ENCODE measurements around the gene CDKN2B-AS1.

Gene CDKN2B-AS1

DNA sequence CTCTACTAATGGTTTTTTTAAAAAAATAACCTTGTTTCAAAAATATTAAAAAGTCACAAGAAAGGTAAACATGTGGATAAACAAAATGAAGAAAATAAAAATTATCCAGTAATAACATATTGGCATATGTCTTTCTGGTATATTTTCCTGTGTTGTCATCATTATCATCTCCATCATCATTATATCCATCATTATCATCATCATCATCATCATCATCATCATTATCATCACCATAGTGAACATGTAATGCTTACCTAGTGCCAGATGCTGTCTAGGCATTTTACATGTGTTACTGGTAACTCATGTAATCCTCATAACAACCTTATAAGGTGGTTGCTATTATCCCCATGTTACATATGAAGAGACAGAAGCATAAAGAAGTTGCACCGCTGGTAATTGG lies 126.0 kb downstream of the CDKN2B-AS1 start:
- DNase-seq: no peak

DNA sequence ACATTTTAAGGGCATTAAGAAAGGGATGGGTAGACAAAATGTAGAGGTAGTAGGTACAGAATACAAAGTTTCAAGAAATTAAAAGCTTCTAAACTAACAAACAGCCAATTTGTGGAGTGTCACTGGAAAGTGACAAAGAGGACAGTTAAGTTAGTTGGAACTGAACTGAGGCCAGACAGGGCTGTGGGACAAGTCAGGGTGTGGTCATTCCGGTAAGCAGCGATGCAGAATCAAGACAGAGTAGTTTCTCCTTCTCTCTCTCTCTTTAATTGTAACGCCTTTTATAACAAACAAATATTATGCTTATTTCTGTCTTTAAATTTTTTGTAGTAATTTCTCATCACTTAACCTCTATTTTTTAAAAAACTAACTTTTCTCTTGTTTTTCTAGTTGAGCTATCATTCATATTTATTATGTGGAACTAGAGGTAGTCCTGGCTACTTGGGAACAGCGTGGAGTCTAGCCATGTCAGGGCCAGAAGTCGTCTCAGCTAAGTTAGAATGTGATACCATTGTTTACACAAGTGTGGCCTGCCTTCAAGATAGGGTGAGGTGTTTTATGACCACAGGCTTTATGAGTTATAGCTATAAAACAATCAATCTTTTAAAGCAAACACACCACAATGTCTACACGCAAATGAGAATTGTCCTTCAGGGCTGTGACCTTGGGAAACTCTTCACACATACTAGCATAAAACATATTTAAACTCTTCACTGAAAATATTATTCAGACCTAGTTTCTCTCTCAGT lies 129.8 kb downstream of the CDKN2B-AS1 start:
- DNase-seq: no peak

- DNase-seq: no peak
These were observed 134.5 kb downstream of the CDKN2B-AS1 start for GRCh38 chr9:22129133-22129532.

DNA sequence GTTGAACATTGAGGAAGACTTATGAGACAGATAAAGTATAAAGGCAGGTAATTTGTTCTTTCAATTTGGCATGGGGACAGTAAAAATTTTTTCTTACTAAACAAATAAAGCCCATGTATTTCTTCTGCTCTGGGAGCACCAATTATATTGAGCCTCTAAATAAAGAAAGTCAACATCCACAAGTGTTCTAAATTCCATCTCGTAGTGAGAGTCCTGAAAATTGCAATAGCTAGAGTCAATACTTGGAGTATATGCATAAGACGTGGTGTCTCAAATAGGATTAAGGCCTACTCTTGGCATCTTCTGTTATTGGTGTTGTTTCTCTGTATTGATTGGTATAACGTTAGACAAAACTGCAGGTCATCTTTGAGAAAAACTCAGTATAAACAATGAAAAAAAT lies 135.0 kb downstream of the CDKN2B-AS1 start:
- no peak for DNase-seq

GRCh38 chr9:22131817-22132216 lies 137.2 kb downstream of the CDKN2B-AS1 start:
- DNase-seq: no peak

DNA sequence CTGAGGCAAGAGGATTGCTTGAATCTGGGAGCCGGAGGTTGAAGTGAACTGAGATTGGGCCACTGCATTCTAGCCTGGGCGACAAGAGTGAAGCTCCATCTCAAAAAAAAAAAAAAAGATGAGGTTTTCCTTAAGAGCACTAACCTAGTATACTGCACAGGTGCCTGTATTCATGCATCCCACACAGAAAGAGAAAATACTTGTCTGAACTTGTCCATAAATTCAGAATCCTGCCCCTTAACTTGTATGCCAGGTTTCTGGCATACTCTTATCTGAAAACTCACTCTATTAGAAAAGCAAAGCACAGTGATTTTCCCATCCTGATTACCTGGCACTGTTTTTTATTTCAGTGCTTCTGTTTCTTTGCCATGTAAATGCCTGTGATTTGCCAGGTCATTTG lies 139.8 kb downstream of the CDKN2B-AS1 start:
- no peak for DNase-seq

- no peak for DNase-seq
These were observed 142.0 kb downstream of the CDKN2B-AS1 start for GRCh38 chr9:22136461-22137096.

- DNase-seq: no peak
These were observed 144.5 kb downstream of the CDKN2B-AS1 start for GRCh38 chr9:22138956-22139660.

DNA sequence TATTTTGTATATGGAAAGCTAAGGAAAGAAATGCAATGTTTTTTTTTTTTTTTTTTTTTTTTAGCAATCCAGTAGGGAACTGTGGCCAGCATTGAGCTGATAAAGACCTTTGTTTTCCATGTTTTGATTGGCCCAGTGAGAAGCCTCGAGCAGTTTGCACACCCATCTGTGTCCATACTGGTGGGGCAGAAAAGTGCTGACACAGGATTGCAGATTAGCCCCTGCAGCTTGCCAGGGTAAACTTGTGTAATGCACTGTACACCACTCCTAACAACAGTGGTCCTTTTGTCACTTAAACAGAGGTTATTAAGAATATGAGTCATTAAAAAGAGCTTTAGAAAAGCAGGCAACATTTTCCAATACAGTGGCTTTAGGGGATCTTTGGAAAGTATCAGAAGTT lies 147.3 kb downstream of the CDKN2B-AS1 start:
- DNase-seq: no peak

- DNase-seq: no peak
These were observed 148.1 kb downstream of the CDKN2B-AS1 start for GRCh38 chr9:22142671-22143070.

DNA sequence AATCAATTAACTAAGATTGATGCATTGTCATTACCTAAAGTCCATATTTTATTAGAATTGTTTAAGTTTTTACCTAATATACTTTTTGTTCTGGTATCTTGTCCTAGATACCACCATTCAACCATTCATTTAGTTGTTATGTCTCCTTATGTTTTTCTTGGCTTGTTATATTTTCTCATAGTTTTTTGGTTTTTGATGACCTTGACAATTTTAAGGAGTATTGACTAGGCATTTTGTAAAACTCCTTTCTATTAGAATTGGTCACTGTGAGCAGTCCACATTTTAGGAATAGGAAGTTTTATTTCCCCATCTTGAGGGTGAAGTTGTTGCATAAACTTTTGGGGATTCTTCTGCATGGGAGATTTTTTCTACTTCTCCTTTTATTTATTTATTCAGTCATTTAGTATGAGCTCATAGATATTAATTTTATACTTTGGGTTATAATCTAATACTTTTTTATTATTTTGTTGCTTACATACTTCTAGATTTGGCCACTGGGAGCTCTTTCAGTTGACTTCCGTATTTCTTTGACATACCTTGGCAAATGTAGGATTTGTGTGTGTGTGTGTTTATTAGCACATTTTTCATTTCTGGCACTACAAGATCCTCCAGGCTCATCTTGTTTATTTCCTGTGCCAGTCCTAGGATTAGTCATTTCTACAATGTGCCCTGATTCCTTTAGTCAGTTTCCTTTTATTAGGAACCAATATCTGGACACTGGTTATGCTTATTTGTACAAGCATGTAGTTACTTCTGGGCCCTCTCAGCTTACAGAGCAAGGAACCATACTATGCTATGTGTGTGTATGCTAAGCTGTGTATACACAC lies 149.4 kb downstream of the CDKN2B-AS1 start:
- no peak for DNase-seq

DNA sequence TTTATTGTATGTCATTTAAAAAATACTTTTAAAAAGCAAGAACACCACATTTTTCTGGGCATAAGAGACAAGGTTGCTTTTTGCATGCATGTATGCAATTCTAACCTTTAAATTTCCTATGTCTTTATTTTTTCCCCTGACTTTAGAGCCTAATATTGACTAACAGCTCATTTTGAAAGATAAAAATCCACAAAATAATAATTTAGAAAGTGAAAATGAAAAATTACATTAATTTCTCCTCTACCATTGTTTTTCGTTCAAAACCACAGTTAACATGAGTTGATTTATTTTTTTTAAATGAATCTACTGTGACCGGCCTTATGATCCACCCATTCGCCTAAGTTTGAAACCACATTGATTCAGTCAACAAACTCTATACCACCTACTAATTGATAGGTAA lies 152.0 kb downstream of the CDKN2B-AS1 start:
- no peak for DNase-seq

DNA sequence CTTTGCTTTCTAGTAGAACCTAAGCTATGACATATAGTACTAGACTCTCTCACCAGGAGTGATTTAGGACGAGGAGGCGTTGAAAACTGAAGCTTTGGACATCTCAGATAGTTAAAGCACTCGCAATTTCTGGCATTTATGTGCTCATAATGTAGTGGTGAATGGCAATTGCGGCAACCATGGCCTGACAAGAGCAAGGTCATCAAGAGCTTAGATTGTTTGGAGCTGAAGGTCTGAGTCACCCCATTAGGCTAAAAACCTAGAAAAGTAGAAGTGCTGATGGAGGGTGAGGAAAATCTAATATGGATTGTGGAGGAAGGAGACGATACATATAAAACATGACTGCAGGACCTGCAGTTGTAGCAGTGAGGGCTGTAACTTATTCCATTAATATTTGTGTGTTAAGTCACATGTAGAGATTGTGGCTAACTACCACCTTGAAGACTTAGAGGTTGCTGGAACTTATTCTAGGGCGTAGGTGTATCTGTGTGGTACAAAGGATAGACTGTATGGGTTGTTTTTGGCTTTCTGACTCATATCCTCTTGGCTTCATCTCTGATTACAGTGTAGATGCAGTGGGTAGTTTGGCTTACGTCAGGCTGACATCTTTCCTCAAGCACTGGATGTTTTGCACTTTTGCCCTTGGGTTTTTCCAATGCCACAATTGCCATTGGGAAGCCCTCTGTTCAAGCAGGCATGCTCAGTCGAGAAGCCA lies 153.4 kb downstream of the CDKN2B-AS1 start:
- DNase-seq: peak in 1 of 2 donors; percentile 27

- DNase-seq: no peak
These were observed 153.9 kb downstream of the CDKN2B-AS1 start for GRCh38 chr9:22148528-22148875.

- DNase-seq: no peak
These were observed 154.5 kb downstream of the CDKN2B-AS1 start for GRCh38 chr9:22148876-22149637.

- DNase-seq: no peak
These were observed 159.5 kb downstream of the CDKN2B-AS1 start for GRCh38 chr9:22154064-22154463.

DNA sequence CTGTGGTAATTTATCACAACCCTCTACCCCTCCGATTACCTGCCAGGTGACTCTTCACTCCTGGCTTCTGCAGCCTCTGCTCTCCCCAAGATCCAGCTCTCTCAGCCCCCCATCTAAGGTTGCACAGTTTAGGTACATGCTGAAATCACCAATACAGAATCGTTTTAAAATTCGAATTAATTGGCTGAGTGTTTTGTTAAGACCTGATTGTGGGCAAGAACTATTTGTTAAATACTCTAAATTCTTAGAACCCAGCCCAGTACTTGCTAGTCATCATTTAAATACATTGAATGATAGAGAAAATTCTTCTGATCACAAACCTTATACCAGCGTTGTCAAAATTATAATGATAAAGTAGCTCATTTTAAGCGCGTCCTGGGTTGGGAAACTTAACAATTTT lies 162.0 kb downstream of the CDKN2B-AS1 start:
- DNase-seq: no peak

- DNase-seq: no peak
These were observed 162.7 kb downstream of the CDKN2B-AS1 start for GRCh38 chr9:22157276-22157675.

GRCh38 chr9:22157828-22158227 lies 163.2 kb downstream of the CDKN2B-AS1 start:
- DNase-seq: no peak

DNA sequence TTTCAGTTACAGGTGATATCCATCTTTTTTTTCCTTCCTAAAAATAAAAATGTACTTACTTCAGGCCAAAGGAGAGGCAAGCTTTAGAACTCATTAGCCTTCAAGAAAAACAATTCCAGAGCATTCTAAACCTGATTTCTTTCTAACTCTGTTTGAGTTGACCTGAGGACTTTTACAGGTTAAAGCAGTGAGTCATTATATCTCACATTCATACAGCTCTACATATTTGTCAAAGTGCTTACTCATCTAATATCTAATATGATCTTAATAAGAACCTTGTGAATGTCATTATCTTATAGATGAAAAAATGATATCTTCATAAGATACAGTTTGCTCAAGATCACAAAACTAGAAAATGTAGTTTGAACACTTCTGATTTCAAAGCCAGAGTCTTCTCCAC lies 163.7 kb downstream of the CDKN2B-AS1 start:
- no peak for DNase-seq

- peak in 1 of 2 donors; percentile 38 for DNase-seq
These were observed 164.3 kb downstream of the CDKN2B-AS1 start for GRCh38 chr9:22158927-22159346.

DNA sequence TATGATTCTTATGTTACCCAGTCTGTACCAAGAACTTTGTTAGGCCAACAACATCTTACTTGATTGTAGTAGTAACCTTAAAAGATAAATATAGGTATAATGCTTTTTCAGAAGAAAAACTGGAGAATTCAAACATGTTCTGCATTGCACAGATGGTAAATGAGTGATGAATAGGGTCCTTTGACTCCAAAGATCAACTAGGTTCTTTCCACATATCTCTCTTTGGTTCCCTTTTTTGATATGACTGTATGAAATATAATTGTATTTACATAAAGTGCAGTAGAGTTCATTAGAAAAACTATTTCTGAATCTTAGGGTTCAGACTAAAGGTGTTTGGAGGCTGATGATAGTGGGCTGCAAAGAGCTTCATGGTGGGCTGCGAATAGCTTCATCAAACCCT lies 165.0 kb downstream of the CDKN2B-AS1 start:
- DNase-seq: no peak

Data from CD4-positive, alpha-beta T cell treated with Interleukin-4 for 1 hour (primary cell).